HG02798 (cell line): ENCODE results near the gene SSTR4.

Experiments
- ATAC-seq: cut with Tn5 transposase; IDR thresholded peaks from one replicate; pipeline ENCODE4 v1.9.1; 2021; ENCODE audit warnings: mild to moderate bottlenecking; ENCODE audit not compliant: unreplicated experiment, poor library complexity

The SSTR4 gene

DNA sequence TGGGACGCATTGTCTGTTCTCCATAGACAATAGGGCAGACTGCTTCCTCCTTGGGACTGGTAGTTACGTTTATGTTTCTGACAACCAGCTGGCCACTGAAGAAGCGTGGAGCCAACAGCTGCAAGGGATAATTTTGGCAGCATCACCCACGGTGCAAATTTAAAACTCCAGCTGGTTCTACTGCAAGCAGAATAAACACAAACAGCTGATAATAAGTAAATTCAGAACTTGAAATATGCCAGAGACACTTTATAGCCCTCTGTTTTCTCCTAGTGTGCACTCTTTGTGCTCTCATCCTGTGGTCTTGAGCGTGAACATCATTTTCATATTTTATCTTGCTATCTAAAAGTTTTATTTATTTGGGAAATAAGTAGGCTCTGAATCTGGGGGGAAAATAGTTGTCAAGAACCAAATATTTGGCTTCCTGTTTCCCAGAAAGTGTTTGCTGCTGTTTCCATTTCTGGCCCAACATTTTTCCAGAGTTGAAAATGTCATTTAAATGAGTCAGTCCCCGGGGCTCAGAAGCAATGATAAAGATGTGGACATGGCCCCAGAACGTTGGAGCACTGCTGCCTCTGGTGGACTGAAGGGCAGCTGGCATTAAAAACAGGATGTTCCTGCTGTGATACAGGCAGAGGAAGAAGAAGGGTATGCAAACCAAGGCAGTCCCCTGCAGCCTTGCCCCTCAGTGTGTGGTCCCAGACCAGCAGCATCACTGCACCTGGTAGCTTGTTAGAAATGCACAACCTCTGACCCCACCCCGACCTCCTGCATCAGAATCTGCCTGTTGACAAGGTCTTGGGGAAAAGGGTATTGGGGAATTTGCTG lies 26.8 kb downstream of the SSTR4 start:
- no peak for ATAC-seq

DNA sequence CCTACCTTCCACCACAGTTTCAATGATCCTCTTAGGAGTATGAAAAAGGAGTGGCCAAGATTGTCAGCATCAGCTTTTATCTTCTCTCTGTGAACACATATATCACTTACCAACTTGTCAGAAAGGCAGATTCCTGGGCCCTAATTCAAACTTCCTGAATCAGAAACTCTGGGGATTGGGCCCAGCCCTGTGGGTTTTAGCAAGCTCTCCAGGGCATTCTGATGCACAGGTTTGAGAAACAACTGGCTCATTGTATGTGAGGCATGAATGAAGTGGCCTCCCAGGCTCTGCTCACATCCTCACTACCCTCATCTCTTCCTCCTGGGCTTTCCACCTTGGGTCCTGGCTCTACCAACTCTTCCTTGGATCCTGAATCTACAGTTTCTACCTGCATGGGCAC lies 27.5 kb downstream of the SSTR4 start:
- no peak for ATAC-seq

DNA sequence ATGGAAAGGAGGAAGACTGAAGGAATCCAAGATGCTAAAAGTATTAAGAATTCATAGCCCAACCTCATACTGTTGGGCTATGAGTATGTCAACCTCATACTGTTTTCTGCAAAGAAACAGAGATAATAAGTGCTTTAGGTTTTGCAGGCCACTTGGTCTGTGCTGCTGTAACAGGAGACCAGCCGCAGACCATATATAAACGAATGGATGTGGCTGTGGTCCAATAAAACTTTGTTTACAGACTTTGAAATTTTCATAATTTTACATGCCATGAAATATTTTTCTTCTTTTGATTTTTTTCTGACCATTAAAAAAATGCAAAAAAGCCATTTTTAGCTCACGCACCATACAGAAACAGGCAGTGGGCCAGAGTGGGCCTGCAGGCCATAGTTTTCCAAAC lies 28.1 kb downstream of the SSTR4 start:
- no peak for ATAC-seq

DNA sequence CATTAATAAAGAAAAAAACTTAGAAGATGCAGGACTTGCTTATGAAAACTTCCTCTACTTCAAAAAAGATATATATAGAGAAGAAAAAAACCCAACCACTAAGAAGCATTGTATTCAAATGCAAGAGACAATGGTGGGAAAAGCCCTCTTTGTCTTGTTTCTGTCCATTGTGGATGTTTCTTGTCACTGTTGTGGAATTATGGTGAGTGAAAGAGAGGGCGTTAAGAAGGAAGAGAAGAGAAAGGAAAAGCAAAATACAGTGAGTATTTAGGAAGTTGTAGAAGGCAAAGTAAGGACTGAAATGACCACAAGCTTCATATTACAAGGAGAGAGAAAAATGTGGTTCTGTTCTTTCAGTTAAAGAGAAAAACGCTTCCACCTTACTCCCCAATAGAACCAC lies 28.5 kb downstream of the SSTR4 start:
- no peak for ATAC-seq

DNA sequence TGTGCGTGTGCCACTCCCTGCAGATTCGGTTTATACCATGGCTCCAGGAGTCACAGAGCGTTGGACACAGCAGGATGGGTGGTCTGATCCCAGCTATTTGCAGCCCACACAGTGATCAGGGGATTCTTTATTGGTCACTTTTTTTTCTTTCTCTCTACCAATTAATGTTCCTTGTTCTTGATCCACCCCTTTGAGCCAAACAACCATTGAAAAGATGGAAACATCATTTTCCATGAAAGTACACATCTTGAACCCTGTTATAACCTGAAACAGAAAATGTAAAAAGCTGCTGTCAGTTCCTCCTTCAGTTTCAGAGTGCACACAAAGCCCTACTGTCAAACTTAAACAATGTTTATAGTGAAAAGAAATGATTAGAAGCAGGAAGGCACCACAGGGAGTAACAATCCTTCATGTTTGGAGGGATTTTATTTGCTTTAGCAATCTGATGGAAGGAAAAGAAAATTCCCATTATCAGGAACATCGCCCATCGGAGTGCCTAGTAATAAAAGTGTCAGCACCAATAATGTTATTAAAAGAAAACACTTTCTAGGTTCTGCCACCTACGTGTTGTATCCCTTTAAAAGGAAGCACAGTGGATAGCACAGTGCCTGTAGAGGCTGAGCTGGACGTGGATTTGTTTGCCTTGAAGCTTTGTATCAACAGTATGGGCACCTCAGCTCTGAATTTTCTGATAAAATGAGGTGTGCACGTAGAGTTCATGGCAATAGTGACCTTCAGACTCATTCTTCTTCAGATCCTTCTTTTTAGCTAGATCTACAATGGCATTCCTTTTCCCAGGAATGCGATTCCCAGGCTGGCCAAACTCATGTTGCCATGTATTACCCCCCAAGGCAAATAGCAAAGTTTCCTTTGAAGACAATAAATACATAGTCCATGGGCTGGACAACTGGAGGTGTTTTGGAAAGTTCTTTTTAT lies 30.4 kb downstream of the SSTR4 start:
- ATAC-seq: no peak

DNA sequence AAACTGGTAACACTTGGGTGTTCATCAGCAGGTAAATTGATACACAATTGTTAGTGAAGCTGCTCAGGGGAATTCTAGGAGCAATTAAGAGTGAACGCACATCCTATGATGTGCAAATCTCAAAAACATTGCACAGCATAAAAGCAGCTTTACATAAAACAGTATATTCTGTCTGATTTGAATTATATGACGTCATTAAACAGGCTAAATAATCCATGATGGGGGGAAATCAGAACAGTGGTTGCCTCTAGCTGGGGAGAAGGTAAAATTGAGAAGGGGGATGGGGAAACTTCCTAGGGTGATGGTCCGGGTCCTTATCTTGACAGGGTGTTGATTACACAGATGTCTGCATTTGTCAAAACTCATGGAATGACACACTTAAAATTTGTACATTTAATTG lies 31.7 kb downstream of the SSTR4 start:
- ATAC-seq: no peak

DNA sequence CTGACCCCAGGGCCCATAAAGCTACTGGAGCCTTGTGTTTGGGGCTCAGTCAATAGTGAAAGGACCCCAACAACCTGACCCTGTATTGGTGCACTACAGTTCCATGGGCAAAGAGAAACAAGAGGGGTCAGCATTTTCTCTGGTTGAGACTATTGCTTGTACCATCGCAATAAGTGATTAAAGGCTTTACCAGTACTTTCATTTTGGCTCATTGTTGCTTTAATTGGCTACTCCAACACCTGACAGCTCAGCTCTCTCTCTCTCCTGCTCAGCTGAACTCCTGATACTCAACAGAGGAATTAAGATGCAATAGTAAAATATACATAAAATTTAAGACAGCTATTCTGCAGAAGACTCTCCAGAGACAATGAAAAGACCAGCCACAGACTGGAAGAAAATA lies 33.2 kb downstream of the SSTR4 start:
- no peak for ATAC-seq

DNA sequence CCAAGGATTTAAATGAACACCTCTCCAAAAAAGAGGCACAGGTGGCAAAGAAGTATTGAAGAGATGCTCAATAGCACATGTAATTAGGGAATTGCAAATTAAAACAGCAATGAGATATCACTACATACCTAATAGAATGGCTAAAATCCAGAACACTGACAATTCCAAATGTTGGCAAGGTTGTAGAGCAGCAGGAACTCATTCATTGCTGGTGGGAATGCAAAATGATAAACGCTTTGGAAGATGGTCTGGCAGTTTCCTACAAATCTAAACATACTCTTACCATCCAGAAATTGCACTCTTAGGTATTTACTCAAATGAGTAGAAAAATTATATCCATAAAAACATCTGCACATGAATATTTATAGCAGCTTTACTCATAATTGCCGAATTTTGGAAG lies 34.0 kb downstream of the SSTR4 start:
- no peak for ATAC-seq

DNA sequence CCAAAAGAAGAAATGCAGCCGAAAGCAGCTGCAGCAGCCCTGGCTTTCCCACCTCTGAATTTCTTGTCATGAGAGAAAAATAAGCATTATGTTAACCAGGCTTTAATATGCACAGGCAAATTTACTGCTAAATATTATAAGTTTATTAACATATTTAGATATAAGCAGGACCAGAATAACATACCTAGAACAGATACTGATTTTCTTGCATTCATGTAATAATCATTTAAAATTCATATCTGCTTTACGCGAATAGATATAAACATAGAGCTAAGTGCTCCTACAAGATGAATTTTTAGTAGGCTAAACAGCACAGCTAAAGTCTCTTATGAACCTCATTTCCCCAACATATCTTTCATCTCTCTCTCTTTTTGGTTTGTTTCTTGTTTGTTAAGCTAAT lies 36.3 kb downstream of the SSTR4 start:
- ATAC-seq: no peak

DNA sequence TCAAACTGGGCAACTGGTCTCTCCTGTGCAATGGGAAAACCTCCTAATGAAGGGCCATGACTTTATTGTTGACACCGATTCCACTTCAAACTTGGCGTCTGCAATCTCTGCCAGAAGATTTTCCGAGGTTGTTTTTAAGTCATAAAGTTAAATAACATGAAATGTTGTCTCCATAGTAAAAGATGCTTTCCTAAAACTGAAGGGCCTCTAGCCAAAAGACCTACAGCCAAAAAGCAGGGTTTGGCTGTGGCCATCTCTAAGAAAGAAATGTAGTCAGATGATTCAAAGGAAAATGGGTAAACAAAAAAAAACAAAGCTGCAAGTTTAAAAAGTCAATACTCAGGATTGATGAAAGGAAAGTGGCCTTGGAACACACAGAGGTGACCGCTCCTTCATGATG lies 36.9 kb downstream of the SSTR4 start:
- no peak for ATAC-seq

DNA sequence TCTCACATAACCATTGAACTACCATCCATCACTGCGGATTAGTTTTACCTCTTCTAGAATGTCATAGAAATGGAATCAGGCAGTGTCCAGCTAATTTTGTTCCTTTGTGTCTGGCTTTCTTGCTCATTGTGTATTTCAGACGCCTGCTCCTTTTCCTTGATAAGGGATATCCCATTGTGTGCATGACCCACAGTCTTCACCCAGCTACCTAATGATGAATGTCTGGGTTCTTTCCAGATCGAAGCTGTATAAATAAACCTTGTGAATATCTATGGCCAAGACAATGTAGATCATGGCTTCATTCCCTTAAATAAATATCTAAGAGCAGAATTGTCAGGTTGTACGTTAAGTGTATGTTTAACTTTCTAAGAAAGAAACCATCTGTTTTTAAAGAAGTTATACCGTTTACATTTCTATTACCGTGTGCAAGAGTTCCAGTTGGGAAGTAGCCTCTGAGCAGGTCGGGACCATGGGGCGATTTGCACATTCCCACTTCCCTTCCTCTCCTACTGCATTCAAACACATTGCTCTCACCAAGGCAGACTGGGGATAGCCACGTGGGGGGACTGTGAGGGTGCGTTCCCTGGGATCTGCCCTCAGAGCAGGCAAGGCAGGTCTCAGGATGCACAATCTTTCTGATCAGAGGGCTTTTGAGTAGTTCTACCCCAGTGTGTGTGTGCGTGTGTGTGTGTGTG lies 37.9 kb downstream of the SSTR4 start:
- no peak for ATAC-seq

DNA sequence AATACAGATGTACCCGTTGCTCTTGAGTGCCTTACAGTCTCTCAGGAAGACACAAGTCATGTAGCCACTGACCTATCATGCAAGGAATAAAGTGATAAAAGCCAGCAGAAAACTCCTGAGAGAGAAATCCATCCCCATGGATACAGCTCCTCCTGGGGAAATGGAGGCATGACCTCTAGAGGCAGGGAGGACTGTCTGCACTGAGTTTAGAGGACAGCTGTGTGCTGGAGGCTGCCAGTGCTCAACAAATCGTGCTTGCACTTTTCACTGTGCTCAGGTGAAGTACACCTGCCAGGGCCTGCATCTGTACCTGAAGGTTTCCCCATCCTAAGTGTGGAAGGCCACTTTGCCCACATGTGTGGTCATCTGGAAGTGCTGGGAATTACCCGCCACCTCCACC lies 38.9 kb downstream of the SSTR4 start:
- ATAC-seq: no peak

DNA sequence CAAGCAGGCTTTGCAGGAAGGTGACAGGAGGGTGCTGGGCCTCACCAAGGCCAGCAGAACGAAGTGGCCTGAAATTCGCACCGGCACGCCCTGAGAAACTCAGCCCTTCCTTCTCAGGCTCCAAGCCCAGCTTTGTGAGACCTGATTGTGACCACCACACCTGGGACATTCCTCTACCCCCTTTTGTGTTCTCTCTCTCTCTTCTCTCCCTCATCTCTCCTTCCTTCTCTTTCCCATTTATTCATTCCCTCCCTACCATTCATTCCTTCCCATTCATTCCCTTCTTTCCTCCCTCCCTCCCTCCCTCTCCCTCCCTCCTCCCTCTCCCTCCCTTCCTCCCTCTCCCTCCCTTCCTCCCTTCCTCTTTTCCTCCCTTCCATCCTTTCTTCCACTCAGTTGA lies 42.2 kb downstream of the SSTR4 start:
- no peak for ATAC-seq

DNA sequence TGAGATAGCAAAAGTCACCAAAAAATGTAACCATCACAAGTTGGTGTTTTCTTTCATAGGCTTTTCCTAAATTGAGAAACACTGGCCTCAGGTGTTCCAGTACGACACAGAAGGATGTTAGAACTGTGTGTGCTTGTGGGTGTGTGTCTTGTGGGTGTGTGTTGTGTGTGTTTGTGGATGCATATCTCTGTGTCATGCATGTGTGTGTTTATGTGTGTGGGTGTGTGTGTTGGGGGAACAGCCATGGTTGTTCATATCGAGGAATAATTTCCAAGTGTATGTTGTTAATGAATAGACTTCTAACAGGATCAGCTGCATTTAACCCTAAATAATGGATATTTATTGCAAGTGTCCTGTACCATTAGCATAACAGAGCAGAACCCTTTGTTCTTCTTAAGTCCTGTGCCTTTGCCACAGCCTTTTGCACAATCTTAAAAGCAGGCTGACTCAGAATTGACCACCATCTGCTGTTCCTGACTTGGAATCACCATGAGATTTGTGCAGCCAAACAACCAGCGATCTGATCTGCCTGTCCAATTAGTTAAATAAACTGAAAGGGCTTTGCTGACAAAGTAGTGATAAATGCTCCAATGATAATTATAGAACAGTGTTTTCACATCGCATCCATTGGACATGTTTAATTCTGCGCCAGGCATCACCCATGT lies 43.4 kb downstream of the SSTR4 start:
- ATAC-seq: no peak

DNA sequence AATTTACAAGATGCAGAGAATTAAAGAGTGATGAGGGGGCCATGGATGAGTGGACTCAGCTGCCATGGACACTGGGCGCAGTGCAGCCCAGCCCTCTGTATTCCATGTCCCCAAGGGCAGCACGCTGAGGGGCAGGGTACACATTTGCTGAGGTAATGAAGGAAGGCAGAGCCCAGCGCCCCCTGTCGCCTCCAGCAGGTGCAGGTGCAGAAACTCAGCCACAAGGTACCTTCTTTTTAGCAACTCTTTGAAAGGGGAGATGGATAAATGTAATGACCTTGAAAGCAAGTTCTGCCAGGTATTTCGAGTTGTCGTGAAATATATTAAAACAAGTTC lies 43.9 kb downstream of the SSTR4 start:
- ATAC-seq: no peak

DNA sequence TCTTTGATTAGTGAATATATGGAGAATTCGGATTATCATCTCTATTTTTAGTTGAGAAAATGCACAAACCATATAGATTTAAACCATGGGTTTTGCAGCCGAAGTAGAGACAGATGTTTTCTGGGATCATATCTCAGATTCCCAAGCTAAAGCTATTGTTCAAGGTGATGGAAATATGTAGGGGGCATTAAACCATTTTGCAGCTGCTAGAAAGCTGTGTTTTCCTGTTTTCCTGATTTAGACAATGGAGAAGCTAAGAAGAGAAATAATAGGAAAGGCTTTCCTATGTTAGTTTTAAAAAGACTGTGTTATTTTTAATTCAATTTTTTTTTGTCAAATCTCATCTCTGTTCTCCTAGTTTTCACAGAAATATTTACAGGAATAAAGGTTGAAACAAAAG lies 44.8 kb downstream of the SSTR4 start:
- no peak for ATAC-seq

DNA sequence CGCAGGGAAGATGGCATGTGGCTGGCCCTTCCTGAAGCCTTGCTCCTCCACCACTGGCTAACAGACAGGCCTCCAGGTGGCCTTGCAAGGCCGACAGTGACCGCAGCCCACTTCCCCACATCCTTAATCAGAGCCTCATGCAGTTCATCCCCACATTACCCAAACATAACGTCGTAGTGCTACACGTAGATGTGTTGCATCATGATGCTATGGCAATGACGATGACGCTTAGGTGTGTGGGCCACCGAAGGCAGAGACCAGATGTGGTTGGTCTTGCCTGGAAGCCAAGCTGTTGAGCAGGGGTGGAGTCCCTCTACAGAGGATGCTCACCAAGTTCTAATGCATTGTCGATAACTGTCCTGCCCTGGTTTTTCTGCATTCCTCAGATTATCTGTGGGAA lies 45.4 kb downstream of the SSTR4 start:
- ATAC-seq: no peak

DNA sequence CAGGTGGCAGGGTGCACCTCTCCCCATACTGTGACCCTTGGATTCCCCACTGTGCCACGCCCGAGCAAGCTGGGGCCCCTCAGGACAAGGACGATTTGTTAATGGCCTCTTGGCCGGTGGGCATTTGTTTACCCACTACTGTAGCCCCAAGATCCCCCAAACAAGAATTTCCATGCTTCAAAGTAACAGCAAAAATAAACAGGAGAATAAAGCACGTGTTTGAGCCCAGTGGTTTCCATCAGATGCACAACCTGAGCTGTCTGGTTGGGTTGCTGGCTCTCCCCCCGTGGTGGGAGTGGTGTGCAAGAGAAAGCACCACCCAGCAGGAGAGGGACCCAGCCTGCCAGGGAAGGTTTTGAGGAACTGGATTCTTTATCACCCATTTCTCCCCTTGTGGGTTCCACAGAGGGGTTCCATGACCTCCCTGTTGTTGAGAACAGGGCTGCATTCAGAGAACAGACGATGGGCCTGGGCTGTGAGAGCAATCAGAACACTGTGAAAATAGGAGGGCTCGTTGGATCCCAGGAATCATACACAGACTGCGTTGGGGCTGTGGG lies 46.2 kb downstream of the SSTR4 start:
- no peak for ATAC-seq

DNA sequence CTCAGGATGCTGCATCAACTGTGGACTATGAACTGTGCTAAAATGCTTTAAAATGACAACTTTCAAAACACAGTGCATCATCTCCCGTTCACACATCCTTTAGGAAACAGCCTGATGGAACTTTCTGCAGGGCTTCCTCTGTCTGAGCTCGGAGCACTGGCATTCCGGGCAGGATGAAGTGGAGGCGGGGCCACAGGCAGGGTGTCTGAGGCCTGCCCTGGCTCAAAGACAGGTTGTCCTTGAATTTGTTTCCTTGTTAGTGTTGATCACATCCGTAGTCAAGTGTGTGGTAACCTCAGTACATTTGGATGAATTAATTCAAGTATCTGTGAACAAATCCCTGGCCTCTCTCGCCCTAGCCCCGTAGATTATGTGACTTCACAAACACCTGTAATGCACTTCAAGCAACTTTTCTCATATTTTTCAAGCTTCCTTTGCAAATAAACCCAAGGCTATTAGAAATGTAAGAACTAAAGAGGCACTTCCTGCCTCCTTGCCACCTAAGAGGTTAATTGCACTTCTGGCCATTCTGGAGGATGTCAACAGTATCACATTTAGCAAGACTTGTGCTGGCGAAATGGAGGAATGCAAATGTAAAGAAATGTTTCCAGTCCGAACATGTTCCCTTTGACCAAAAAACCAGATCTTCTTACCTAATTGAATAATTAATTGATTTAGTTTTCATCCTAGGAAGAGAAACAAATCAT lies 47.9 kb downstream of the SSTR4 start:
- no peak for ATAC-seq
